ENCODE measurements around the gene RPL37A.

DNA sequence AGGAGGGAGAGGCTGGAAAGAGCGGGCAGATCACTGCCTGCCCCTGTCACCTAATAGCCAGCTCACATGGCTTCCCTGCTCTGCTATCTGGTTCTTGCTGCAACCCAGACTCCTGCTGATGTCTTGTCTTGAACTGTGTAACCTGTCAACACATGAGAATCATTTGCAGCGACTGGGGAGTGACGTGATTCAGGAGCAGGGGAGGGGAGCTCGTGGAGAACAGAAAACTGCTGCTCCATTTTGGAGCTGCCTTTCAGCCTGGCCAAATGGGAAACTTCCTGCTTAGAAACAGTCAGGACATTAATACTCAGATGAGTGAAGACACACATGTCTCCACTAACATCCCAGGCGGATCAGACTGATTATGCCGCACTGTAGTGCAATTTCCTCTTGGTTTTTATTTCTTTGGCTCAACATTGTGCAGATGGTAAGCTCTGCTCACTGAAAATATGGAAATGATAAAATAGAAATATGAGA lies 38.1 kb downstream of the RPL37A start:
- no peak for TF ChIP-seq ZNF658 (tag by site-specific recombination; IDR thresholded peaks at IDR 0.05)
- no peak for TF ChIP-seq ZBTB21 (tag by site-specific recombination; IDR thresholded peaks at IDR 0.05)
- TF ChIP-seq SALL2 (tag by site-specific recombination; IDR thresholded peaks at IDR 0.05; ENCODE audit: borderline replicate concordance) = no peak
- TF ChIP-seq ZBTB17 (tag by site-specific recombination; IDR thresholded peaks at IDR 0.05) = no peak
- TF ChIP-seq ZNF785 (tag by site-specific recombination; IDR thresholded peaks at IDR 0.05) = no peak
- TF ChIP-seq, protein P1, sequence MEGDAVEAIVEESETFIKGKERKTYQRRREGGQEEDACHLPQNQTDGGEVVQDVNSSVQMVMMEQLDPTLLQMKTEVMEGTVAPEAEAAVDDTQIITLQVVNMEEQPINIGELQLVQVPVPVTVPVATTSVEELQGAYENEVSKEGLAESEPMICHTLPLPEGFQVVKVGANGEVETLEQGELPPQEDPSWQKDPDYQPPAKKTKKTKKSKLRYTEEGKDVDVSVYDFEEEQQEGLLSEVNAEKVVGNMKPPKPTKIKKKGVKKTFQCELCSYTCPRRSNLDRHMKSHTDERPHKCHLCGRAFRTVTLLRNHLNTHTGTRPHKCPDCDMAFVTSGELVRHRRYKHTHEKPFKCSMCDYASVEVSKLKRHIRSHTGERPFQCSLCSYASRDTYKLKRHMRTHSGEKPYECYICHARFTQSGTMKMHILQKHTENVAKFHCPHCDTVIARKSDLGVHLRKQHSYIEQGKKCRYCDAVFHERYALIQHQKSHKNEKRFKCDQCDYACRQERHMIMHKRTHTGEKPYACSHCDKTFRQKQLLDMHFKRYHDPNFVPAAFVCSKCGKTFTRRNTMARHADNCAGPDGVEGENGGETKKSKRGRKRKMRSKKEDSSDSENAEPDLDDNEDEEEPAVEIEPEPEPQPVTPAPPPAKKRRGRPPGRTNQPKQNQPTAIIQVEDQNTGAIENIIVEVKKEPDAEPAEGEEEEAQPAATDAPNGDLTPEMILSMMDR (tag by site-specific recombination; IDR thresholded peaks at IDR 0.05) = no peak
- TF ChIP-seq YY2 (tag by site-specific recombination; IDR thresholded peaks at IDR 0.05) = no peak
- TF ChIP-seq ZNF274 (IDR thresholded peaks at IDR 0.05; ENCODE audit: low read length) = no peak
- TF ChIP-seq ZNF274 (tag by site-specific recombination; IDR thresholded peaks at IDR 0.05; ENCODE audit: borderline replicate concordance) = no peak
- no peak for TF ChIP-seq ZNF830 (tag by site-specific recombination; IDR thresholded peaks at IDR 0.05; ENCODE audit: low read depth)

All from HEK293 (cell line).